ENCODE data around the gene MKNK1. TPM values are rescaled to one million over a fixed set of nuclear protein-coding genes. Genes with fewer than 3 reads are reported as not detected.

The MKNK1 gene
- total and polyA plus RNA-seq, 2 donors (not counting 1 experiment from before 2014, with no cell fraction given), result 51.0 to 73.0 TPM

- DNase-seq, result no peak
- Mint-ChIP-seq H3K9me3 (ENCODE audit: insufficient read depth) (no peaks in the 10 kb centered on the region), H3K27ac (peak overlapping the region; percentile 93), H3K27me3 (no peaks in the 10 kb centered on the region), H3K4me1 (peaks cover 67% of the 10 kb centered on the region), H3K4me3 (peak overlapping the region; percentile 94)
- H3K27me3 ChIP-seq (replicated peaks in 1 of 4; ENCODE audit: control extremely low read depth in 1 of 4, control insufficient read depth in 3 of 4, insufficient read depth in 4 of 4, low read length in 3 of 4), result no peaks in the 10 kb centered on the region
- H2AFZ ChIP-seq (ENCODE audit: insufficient read depth, low read depth, low read length, poor library complexity, severe bottlenecking), result peak overlapping the region; percentile 75
- intact Hi-C loops (cut with micrococcal nuclease), result loop anchor here (1.0 kb wide), 2 partner anchors 11 to 104 kb away; partner anchors contain the start of genes EFCAB14 and MKNK1
- H3K4me3 ChIP-seq (ENCODE audit: control extremely low read depth in 1 of 5, extremely low read depth in 1 of 5, insufficient read depth in 1 of 5, low read depth in 2 of 5, low read length in 4 of 5), result peak overlapping the region; percentile 73 to 95 (median 82)
- peak overlapping the region; percentile 83 for H3K4me2 ChIP-seq (replicated peaks; ENCODE audit: low read depth, low read length, poor library complexity, severe bottlenecking)
- POLR2A ChIA-PET, result interaction anchor here (1.1 to 3.6 kb wide), 2 partner anchors 9 to 12 kb away, joined by 4 to 27 read pairs; partner anchors contain the start of gene MKNK1
- H3K9ac ChIP-seq (ENCODE audit: low read length), result peak overlapping the region; percentile 89
- peaks cover 0 to 18% of the 10 kb centered on the region in 2 experiments for H3K36me3 ChIP-seq (replicated peaks in 1 of 2; ENCODE audit: control extremely low read depth in 1 of 2, control insufficient read depth in 1 of 2, extremely low read depth in 1 of 2, insufficient read depth in 2 of 2, low read length in 1 of 2)
- peaks cover 50% of the 10 kb centered on the region for H4K20me1 ChIP-seq (ENCODE audit: control insufficient read depth, insufficient read depth, low read length, poor library complexity, severe bottlenecking)
- TF ChIP-seq CTCF (IDR thresholded peaks at IDR 0.05) (no peak), EZH2 (IDR thresholded peaks at IDR 0.05; ENCODE audit: borderline replicate concordance, insufficient read depth, low read depth, low read length, poor library complexity, severe bottlenecking) (no peak)
- WGBS (ENCODE audit: insufficient coverage), result 76% methylated on average over 2 of the region's 3 CpGs
- peak overlapping the region; percentile 74 to 85 for H3K27ac ChIP-seq (ENCODE audit: low read length in 2 of 2)
- CTCF ChIA-PET, result interaction anchor here (0.5 to 5.9 kb wide), 2 partner anchors 11 to 249 kb away, joined by 3 to 40 read pairs; partner anchors contain the start of gene MKNK1
- no peaks in the 10 kb centered on the region for H3K9me3 ChIP-seq (ENCODE audit: control extremely low read depth in 1 of 3, control insufficient read depth in 2 of 3, insufficient read depth in 1 of 3, low read length in 2 of 3)
- no peak for ATAC-seq (ENCODE audit: low read depth)
- H3K4me1 ChIP-seq (ENCODE audit: control insufficient read depth in 2 of 2, insufficient read depth in 2 of 2, low read length in 2 of 2), result peaks cover 56 to 75% of the 10 kb centered on the region in 2 donors
- H3K79me2 ChIP-seq (ENCODE audit: control insufficient read depth, insufficient read depth, low read length), result peaks cover 44% of the 10 kb centered on the region
Observed at GRCh38 chr1:46615735-46616134, 11.7 kb upstream of the MKNK1 start.

GRCh38 chr1:46615088-46615487 lies 11.0 kb upstream of the MKNK1 start:
- no peaks in the 10 kb centered on the region for H3K27me3 Mint-ChIP-seq
- H3K9ac ChIP-seq (ENCODE audit: low read length), result peak overlapping the region; percentile 89
- no peaks in the 10 kb centered on the region for H3K9me3 Mint-ChIP-seq (ENCODE audit: insufficient read depth)
- peaks cover 44% of the 10 kb centered on the region for H3K79me2 ChIP-seq (ENCODE audit: control insufficient read depth, insufficient read depth, low read length)
- DNase-seq, result no peak
- H3K27me3 ChIP-seq (replicated peaks in 1 of 4; ENCODE audit: control extremely low read depth in 1 of 4, control insufficient read depth in 3 of 4, insufficient read depth in 4 of 4, low read length in 3 of 4), result no peaks in the 10 kb centered on the region
- POLR2A ChIA-PET, result interaction anchor here (3.6 kb wide), 1 partner anchor 11 kb away, joined by 27 read pairs; the partner anchor contains the start of gene MKNK1
- peak overlapping the region; percentile 94 for H3K4me3 Mint-ChIP-seq
- 100% methylated on average over 2 of the region's 2 CpGs for WGBS (ENCODE audit: insufficient coverage)
- H3K27ac Mint-ChIP-seq, result peak overlapping the region; percentile 24
- H3K36me3 ChIP-seq (replicated peaks in 1 of 2; ENCODE audit: control extremely low read depth in 1 of 2, control insufficient read depth in 1 of 2, extremely low read depth in 1 of 2, insufficient read depth in 2 of 2, low read length in 1 of 2), result peaks cover 0 to 18% of the 10 kb centered on the region in 2 experiments
- no peak for ATAC-seq (ENCODE audit: low read depth)
- H3K4me1 Mint-ChIP-seq, result peaks cover 67% of the 10 kb centered on the region
- CTCF ChIA-PET, result interaction anchor here (5.9 kb wide), 1 partner anchor 10 kb away, joined by 40 read pairs; the partner anchor contains the start of gene MKNK1
- no peak for TF ChIP-seq EZH2 (IDR thresholded peaks at IDR 0.05; ENCODE audit: borderline replicate concordance, insufficient read depth, low read depth, low read length, poor library complexity, severe bottlenecking)
- TF ChIP-seq CTCF (IDR thresholded peaks at IDR 0.05), result no peak
- H3K9me3 ChIP-seq (ENCODE audit: control extremely low read depth in 1 of 3, control insufficient read depth in 2 of 3, insufficient read depth in 1 of 3, low read length in 2 of 3), result no peaks in the 10 kb centered on the region
- no peak overlapping the region for H2AFZ ChIP-seq (ENCODE audit: insufficient read depth, low read depth, low read length, poor library complexity, severe bottlenecking)
- intact Hi-C loops (cut with micrococcal nuclease), result no loop called here
- H3K4me3 ChIP-seq (ENCODE audit: control extremely low read depth in 1 of 5, extremely low read depth in 1 of 5, insufficient read depth in 1 of 5, low read depth in 2 of 5, low read length in 4 of 5), result peak overlapping the region in 2 of 5 experiments; percentile 76 to 88
- H4K20me1 ChIP-seq (ENCODE audit: control insufficient read depth, insufficient read depth, low read length, poor library complexity, severe bottlenecking), result peaks cover 51% of the 10 kb centered on the region
- peak overlapping the region; percentile 83 for H3K4me2 ChIP-seq (replicated peaks; ENCODE audit: low read depth, low read length, poor library complexity, severe bottlenecking)
- H3K4me1 ChIP-seq (ENCODE audit: control insufficient read depth in 2 of 2, insufficient read depth in 2 of 2, low read length in 2 of 2), result peaks cover 56 to 75% of the 10 kb centered on the region in 2 donors
- H3K27ac ChIP-seq (ENCODE audit: low read length in 2 of 2), result no peak overlapping the region
